GM12878 (cell line): Measurements from ENCODE around the gene BRICD5. TPM values are rescaled to one million over a fixed set of nuclear protein-coding genes. Genes with fewer than 3 reads are reported as not detected.

ENCODE experiments used
- ATAC-seq: fragments of 200-7000 bp; cut with Tn5 transposase; 3 replicates; pipeline ENCODE4 v1.9.1; 2020; ENCODE audit warnings: mild to moderate bottlenecking, moderate library complexity
- BruUV-seq: library from RNA; stranded (reverse); fragments of 400-500 nt; replicated peaks from 2 replicates; lab custom pipeline; 2021; lab: Mats Ljungman, UMichigan
- CTCF ChIA-PET: fragments of 300-600 bp; sonication (Branson Sonifier 250); formaldehyde crosslinking; extraction: SDS; loops from one replicate; lab custom pipeline; 2021; ENCODE audit warnings: inconsistent platforms; lab: Yijun Ruan, JAX
- POLR2A ChIA-PET: fragments of 350-600 bp; formaldehyde crosslinking; extraction: SDS; loops from one replicate; lab custom pipeline; 2021; ENCODE audit warnings: inconsistent platforms; lab: Charles Lee
- RAD21 ChIA-PET: fragments of 300-600 bp; sonication (Branson Sonifier 250); formaldehyde crosslinking; loops from one replicate; lab custom pipeline; 2023; ENCODE audit warnings: antibody characterized with exemption; ENCODE audit not compliant: unreplicated experiment; lab: Charles Lee
- SMC1A ChIA-PET: fragments of 300-600 bp; sonication (Branson Sonifier 250); formaldehyde crosslinking; loops from one replicate; lab custom pipeline; 2023; ENCODE audit not compliant: unreplicated experiment, uncharacterized antibody; lab: Charles Lee
- DNase-seq: peaks from one replicate; pipeline ENCODE4 v3.0.0-alpha.2; 2011; ENCODE audit warnings: low read depth, low spot score
- FAIRE-seq: peaks from 3 replicates; lab custom pipeline; 2011; peaks lifted over from hg19 to GRCh38; lab: Jason Lieb, UNC
- H2AFZ ChIP-seq: 2 replicates; pipeline ENCODE4 v1.6.0; 2011; ENCODE audit warnings: low read depth, low read length, control low read depth; ENCODE audit not compliant: control insufficient read depth
- H3K27ac ChIP-seq: 2 replicates; pipeline ENCODE4 v1.5.1; 2011; ENCODE audit warnings: control low read depth; ENCODE audit not compliant: control insufficient read depth, insufficient read depth
- H3K27me3 ChIP-seq, 2 experiments: replicated peaks in 1 of 2; 2 replicates each; pipeline versions ENCODE4 v1.6.0 to v1.6.1; 2011; ENCODE audit warnings: low read length in 1 of 2; ENCODE audit not compliant: control insufficient read depth in 2 of 2, insufficient read depth in 2 of 2
- H3K36me3 ChIP-seq, 2 experiments: 2 replicates each; pipeline ENCODE4 v1.5.1; 2011; ENCODE audit warnings: low read length in 1 of 2; ENCODE audit not compliant: control insufficient read depth in 2 of 2, insufficient read depth in 2 of 2
- H3K4me1 ChIP-seq: 2 replicates; pipeline ENCODE4 v1.6.1; 2011; ENCODE audit warnings: mild to moderate bottlenecking, low read length, moderate library complexity, mixed read lengths; ENCODE audit not compliant: control insufficient read depth, insufficient read depth
- H3K4me2 ChIP-seq: 2 replicates; pipeline ENCODE4 v1.6.0; 2011; ENCODE audit warnings: control low read depth; ENCODE audit not compliant: control insufficient read depth, insufficient read depth
- H3K4me3 ChIP-seq: fragments of 200-600 bp; sonication (generic); 2 replicates; pipeline ENCODE4 v1.5.1; 2016
- H3K79me2 ChIP-seq: 2 replicates; pipeline ENCODE4 v1.6.0; 2011; ENCODE audit warnings: low read length; ENCODE audit not compliant: control insufficient read depth, insufficient read depth
- H3K9ac ChIP-seq: 2 replicates; pipeline ENCODE4 v1.8.0; 2011; ENCODE audit warnings: low read length, control low read depth, mixed read lengths; ENCODE audit not compliant: control insufficient read depth, insufficient read depth
- H3K9me3 ChIP-seq: replicated peaks from 3 replicates; pipeline ENCODE4 v1.5.1; 2011; ENCODE audit warnings: mild to moderate bottlenecking, low read length; ENCODE audit not compliant: control insufficient read depth, insufficient read depth
- H4K20me1 ChIP-seq: 2 replicates; pipeline ENCODE4 v1.6.0; 2011; ENCODE audit not compliant: control insufficient read depth, insufficient read depth
- BACH1 ChIP-seq: fragments of 450-650 bp; IDR thresholded peaks from 2 replicates; pipeline ENCODE4 v1.6.1; 2017; ENCODE audit warnings: mild to moderate bottlenecking, borderline replicate concordance
- BCL11A ChIP-seq: IDR thresholded peaks from 2 replicates; pipeline ENCODE4 v1.6.1; 2011; ENCODE audit warnings: low read depth, low read length
- CUX1 ChIP-seq: IDR thresholded peaks from 2 replicates; pipeline ENCODE4 v1.6.1; 2012; ENCODE audit warnings: improper control_type of control experiment, low read depth, low read length; ENCODE audit not compliant: insufficient replicate concordance
- FOXM1 ChIP-seq: IDR thresholded peaks from 2 replicates; pipeline ENCODE4 v1.6.1; 2012; ENCODE audit warnings: low read depth, mild to moderate bottlenecking, inconsistent platforms, low read length, moderate library complexity
- KDM1A ChIP-seq: fragments of 200-600 bp; sonication (generic); IDR thresholded peaks from 2 replicates; pipeline ENCODE4 v1.6.1; 2016; ENCODE audit warnings: borderline replicate concordance
- MYC ChIP-seq: IDR thresholded peaks from 2 replicates; pipeline ENCODE4 v1.6.1; 2011; ENCODE audit warnings: mild to moderate bottlenecking, low read length, moderate library complexity, inconsistent platforms; ENCODE audit not compliant: insufficient read depth, insufficient replicate concordance, insufficient read length, severe bottlenecking
- NR2F1 ChIP-seq: fragments of 450-650 bp; conservative IDR thresholded peaks from 2 replicates; pipeline ENCODE4 v1.6.1; 2017; ENCODE audit warnings: mild to moderate bottlenecking
- PKNOX1 ChIP-seq: fragments of 450-650 bp; IDR thresholded peaks from 2 replicates; pipeline ENCODE4 v1.6.1; 2016; ENCODE audit warnings: mild to moderate bottlenecking
- ZBED1 ChIP-seq: IDR thresholded peaks from 2 replicates; pipeline ENCODE4 v1.6.1; 2016; ENCODE audit warnings: borderline replicate concordance
- ZBTB4 ChIP-seq: fragments of 450-650 bp; formaldehyde crosslinking; IDR thresholded peaks from 2 replicates; pipeline ENCODE4 v1.4.0; 2022; ENCODE audit warnings: mild to moderate bottlenecking, moderate library complexity
- ZNF207 ChIP-seq: fragments of 450-650 bp; IDR thresholded peaks from 2 replicates; pipeline ENCODE4 v1.6.1; 2014; ENCODE audit warnings: antibody characterized with exemption, mild to moderate bottlenecking, borderline replicate concordance
- ZNF274 ChIP-seq: IDR thresholded peaks from one replicate; pipeline ENCODE4 v1.8.0; 2011; ENCODE audit not compliant: insufficient read length, insufficient read depth
- ZZZ3 ChIP-seq: IDR thresholded peaks from 2 replicates; pipeline ENCODE4 v1.6.1; 2011; ENCODE audit warnings: low read depth; ENCODE audit not compliant: control insufficient read depth, insufficient read length
- WGBS: methylation state at CpG from one replicate; pipeline ENCODE4 v1.1.6; 2016; ENCODE audit warnings: low lambda C conversion rate; ENCODE audit not compliant: insufficient replicate concordance, insufficient coverage; ENCODE audit errors: missing lambda C conversion rate; 5-methylcytosine and 5-hydroxymethylcytosine counted together
- in situ Hi-C: fragments of 300-500 bp; cut with MboI; formaldehyde crosslinking; loops from 9 replicates; pipeline ENCODE4 v1.14.3; 2018; ENCODE audit warnings: mixed read lengths
- intact Hi-C: fragments of 100-400 bp; cut with micrococcal nuclease; formaldehyde crosslinking; loops from one replicate; pipeline ENCODE4 v1.14.2; 2022; ENCODE audit not compliant: unreplicated experiment
- polyA plus RNA-seq, 11 experiments: library from polyadenylated mRNA; depleted of rRNA in 4 of 11; unstranded in 6 of 11; stranded (reverse) in 5 of 11; fragments of >200 nt; fragmentation: Nextera tagmentation in 4 of 11; fragmentation: Illumina TruSeq in 1 of 11; extraction: Ambion mirVana in 4 of 11; extraction: Trizol in 1 of 11; gene quantifications; 1 replicate in 1 of 11; 2 replicates in 10 of 11; pipeline versions ENCODE4 v1.2.1 to v1.2.3, GENCODE V29; 2011 to 2016; ENCODE audit warnings: inconsistent platforms in 2 of 11, missing spikeins in 2 of 11, low read depth in 1 of 11
- total RNA-seq, 4 experiments: library from RNA; depleted of rRNA in 3 of 4; stranded (reverse); fragments of >200 nt in 3 of 4; fragmentation: Illumina TruSeq in 1 of 4; extraction: Trizol in 1 of 4; gene quantifications; 2 replicates each; pipeline versions ENCODE4 v1.2.1 to v1.2.3, GENCODE V29; 2013 to 2021
- TF ChIP-seq, protein P1 (sequence below): IDR thresholded peaks from 2 replicates; pipeline ENCODE4 v1.6.1; 2012; ENCODE audit warnings: low read depth, low read length, improper control_type of control experiment

Gene BRICD5
- total and polyA plus RNA-seq, 10 of the 15 experiments (the other 5 are each of a cell fraction or from before 2014, with no cell fraction given) = 0.58 to 11.6 (median 1.5) TPM; not detected in 1

GRCh38 chr16:2171601-2172178 lies 39.0 kb downstream of the BRICD5 start:
- no peak for DNase-seq
- ATAC-seq = no peak
- H3K27me3 ChIP-seq = no peaks in the 10 kb centered on the region
- in situ Hi-C loops = no loop called here
- peaks cover 9 to 19% of the 10 kb centered on the region in 2 experiments; a peak in 3 of 4 replicates for H3K36me3 ChIP-seq
- no peaks in the 10 kb centered on the region for H3K79me2 ChIP-seq
- intact Hi-C loops = no loop called here
- no peak overlapping the region for H3K9ac ChIP-seq
- H2AFZ ChIP-seq = no peak overlapping the region
- H3K4me3 ChIP-seq = no peak overlapping the region
- H3K27ac ChIP-seq = no peak overlapping the region
- H3K9me3 ChIP-seq = no peaks in the 10 kb centered on the region
- no peaks in the 10 kb centered on the region for H4K20me1 ChIP-seq
- POLR2A ChIA-PET = no interaction called here
- BruUV-seq = no TSS peak
- RAD21 ChIA-PET = no interaction called here
- no peaks in the 10 kb centered on the region for H3K4me1 ChIP-seq
- no peak overlapping the region for H3K4me2 ChIP-seq
- no peak for FAIRE-seq
- CTCF ChIA-PET = no interaction called here
- WGBS = over 99% methylated on average over 21 of the region's 28 CpGs
- SMC1A ChIA-PET = no interaction called here
- TF ChIP-seq ZNF274 (no peak), ZZZ3 (no peak), ZNF207 (no peak), ZBTB4 (no peak), PKNOX1 (no peak), MYC (no peak), NR2F1 (no peak), FOXM1 (no peak), BCL11A (no peak), CUX1 (no peak), ZBED1 (no peak), KDM1A (no peak), BACH1 (no peak)
- TF ChIP-seq, protein P1, sequence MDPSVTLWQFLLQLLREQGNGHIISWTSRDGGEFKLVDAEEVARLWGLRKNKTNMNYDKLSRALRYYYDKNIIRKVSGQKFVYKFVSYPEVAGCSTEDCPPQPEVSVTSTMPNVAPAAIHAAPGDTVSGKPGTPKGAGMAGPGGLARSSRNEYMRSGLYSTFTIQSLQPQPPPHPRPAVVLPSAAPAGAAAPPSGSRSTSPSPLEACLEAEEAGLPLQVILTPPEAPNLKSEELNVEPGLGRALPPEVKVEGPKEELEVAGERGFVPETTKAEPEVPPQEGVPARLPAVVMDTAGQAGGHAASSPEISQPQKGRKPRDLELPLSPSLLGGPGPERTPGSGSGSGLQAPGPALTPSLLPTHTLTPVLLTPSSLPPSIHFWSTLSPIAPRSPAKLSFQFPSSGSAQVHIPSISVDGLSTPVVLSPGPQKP = no peak
